ENCODE results near the gene KDM4D.

DNA sequence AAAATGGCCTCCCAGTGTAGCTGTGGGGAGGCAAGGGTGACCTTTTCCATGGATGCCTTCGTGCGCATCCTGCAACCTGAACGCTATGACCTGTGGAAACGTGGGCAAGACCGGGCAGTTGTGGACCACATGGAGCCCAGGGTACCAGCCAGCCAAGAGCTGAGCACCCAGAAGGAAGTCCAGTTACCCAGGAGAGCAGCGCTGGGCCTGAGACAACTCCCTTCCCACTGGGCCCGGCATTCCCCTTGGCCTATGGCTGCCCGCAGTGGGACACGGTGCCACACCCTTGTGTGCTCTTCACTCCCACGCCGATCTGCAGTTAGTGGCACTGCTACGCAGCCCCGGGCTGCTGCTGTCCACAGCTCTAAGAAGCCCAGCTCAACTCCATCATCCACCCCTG lies 24.8 kb downstream of the KDM4D start:
- TF ChIP-seq, protein P1, sequence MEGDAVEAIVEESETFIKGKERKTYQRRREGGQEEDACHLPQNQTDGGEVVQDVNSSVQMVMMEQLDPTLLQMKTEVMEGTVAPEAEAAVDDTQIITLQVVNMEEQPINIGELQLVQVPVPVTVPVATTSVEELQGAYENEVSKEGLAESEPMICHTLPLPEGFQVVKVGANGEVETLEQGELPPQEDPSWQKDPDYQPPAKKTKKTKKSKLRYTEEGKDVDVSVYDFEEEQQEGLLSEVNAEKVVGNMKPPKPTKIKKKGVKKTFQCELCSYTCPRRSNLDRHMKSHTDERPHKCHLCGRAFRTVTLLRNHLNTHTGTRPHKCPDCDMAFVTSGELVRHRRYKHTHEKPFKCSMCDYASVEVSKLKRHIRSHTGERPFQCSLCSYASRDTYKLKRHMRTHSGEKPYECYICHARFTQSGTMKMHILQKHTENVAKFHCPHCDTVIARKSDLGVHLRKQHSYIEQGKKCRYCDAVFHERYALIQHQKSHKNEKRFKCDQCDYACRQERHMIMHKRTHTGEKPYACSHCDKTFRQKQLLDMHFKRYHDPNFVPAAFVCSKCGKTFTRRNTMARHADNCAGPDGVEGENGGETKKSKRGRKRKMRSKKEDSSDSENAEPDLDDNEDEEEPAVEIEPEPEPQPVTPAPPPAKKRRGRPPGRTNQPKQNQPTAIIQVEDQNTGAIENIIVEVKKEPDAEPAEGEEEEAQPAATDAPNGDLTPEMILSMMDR (IDR thresholded peaks at IDR 0.05): no peak
- TF ChIP-seq POLR2A (IDR thresholded peaks at IDR 0.05): no peak

Data from body of pancreas (tissue), 4 donors.